GM21423 (cell line): Measurements from ENCODE around the gene PPARD.
"Not testable (repeated sequence)": the region's sequence is repeated elsewhere in the genome, so short reads cannot be mapped to it uniquely, and the experiment has no call there.

Source experiments
- ATAC-seq: cut with Tn5 transposase; IDR thresholded peaks from one replicate; pipeline ENCODE4 v1.9.1; 2021; ENCODE audit warnings: mild to moderate bottlenecking, moderate library complexity; ENCODE audit not compliant: unreplicated experiment

Gene PPARD

DNA sequence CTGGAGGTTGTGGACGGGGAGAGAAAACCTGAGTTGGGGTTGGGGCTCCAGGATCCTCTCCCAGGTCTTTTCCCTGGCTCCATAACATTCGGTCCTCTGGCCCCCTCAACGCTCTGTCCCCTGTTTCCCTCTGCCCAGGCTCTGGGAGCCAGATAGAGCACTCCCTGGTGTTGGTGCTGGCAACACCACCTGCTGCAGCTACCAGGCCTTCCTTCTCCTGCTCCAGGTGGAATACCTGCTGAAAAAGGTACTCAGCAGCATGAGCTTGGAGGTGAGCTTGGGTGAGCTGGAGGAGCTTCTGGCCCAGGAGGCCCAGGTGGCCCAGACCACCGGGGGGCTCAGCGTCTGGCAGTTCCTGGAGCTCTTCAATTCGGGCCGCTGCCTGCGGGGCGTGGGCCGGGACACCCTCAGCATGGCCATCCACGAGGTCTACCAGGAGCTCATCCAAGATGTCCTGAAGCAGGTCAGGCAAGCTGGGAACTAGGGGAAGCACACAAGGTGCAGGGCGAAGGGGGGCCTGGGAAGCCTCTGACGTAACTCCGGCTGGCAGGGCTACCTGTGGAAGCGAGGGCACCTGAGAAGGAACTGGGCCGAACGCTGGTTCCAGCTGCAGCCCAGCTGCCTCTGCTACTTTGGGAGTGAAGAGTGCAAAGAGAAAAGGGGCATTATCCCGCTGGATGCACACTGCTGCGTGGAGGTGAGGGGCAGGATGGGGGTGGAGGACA lies 30.1 kb upstream of the PPARD start:
- ATAC-seq: no peak

DNA sequence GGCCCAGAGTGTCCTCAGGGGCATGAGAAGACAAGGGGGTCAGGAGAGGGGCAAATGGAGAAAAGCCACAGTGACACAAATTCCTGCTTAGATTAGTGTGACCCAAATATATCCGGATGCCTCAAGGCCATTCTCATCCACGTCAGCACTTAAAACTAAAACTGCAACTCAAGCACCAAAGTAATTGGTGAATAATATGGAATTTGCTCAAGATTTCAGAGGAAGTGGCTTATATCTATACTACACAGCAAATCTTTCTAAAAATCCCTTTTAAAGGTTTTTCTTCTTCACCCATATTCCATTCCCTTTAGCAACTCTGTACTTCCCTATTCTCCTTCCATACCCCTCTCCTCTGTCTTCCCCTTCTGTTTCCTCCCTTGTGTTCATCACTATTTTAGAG lies 29.6 kb upstream of the PPARD start:
- ATAC-seq: no peak

DNA sequence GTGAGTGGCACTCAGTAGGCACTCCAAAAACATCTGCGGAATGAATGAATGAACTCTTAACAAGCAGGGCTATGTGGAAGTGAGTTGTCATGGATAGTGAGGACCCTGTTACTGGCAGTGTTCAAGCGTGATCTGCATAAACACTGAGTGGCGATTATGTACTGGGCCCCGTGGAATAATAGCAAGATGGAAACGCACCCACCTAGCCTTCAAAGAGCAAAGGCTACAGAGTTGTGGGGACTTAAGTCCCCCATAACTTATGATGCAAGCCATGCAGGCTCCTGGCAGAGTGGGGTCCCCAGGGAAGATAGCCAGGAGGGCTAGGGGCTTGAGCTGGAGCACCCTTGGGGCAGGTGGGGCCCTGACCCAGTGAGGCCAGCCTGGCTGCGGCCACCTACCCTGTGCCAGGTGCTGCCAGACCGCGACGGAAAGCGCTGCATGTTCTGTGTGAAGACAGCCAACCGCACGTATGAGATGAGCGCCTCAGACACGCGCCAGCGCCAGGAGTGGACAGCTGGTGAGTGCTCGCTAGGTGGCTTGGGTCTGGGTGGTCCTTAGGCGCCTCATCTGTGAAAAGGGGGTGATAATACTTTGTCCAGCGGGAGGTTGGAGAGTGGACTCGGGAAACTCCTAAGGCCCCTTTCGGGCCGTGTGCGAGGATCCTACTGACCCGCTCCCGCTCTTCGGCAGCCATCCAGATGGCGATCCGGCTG lies 24.7 kb upstream of the PPARD start:
- no peak for ATAC-seq

GRCh38 chr6:35318196-35319171 lies 23.9 kb upstream of the PPARD start:
- no peak for ATAC-seq

DNA sequence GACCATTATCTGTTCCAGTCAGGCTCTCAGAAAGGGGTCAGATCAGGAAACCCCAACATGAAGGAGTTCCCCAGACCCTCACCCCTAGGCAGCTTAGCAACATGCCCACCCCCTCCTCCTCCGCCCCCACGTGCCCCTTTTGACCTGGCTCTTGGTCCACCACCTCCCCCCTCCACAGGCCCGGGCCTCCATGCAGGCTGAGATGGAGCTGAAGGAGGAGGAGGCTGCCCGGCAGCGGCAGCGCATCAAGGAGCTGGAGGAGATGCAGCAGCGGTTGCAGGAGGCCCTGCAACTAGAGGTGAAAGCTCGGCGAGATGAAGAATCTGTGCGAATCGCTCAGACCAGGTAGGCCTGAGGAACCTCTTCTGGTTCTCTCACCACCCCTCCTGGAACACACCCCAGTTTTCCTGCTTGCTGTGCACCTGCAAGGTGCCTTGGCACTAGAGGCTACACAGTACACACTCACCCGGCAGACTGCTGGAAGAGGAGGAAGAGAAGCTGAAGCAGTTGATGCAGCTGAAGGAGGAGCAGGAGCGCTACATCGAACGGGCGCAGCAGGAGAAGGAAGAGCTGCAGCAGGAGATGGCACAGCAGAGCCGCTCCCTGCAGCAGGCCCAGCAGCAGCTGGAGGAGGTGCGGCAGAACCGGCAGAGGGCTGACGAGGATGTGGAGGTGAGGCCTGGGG lies 22.9 kb upstream of the PPARD start:
- no peak for ATAC-seq

- ATAC-seq: no peak
Measured at GRCh38 chr6:35320031-35320410, 22.3 kb upstream of the PPARD start.

- no peak for ATAC-seq
Measured at GRCh38 chr6:35321091-35321490, 21.3 kb upstream of the PPARD start.

- ATAC-seq: no peak
Measured at GRCh38 chr6:35327349-35328027, 14.9 kb upstream of the PPARD start.

DNA sequence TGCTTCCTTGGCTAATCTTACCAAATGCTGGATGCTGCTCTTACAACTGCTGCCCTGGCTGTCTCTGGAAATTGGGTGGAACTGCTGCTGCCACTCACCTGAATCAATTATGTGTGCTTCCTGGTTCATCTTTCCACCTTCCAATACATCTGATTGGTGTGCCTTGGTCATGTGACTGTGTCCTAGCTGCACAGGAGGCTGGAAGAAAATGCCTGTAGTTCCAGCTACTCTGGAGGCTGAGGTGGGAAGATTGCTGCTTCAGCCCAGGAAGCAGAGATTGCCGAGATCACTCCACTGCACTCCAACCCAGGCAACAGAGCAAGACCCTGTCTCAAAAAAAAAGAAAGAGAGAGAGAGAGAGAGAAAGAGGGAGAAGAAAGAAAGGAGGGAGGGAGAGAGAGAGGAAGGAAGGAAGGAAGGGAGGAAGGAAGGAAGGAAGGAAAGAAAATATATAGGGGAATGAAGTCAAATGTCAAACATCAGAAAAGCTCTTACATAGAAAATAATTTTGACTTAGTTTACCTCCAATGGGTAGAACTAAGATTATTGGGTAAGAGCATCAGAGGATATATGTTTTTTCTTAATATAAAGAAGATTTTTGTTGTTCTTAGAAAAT lies 14.1 kb upstream of the PPARD start:
- ATAC-seq: no peak

DNA sequence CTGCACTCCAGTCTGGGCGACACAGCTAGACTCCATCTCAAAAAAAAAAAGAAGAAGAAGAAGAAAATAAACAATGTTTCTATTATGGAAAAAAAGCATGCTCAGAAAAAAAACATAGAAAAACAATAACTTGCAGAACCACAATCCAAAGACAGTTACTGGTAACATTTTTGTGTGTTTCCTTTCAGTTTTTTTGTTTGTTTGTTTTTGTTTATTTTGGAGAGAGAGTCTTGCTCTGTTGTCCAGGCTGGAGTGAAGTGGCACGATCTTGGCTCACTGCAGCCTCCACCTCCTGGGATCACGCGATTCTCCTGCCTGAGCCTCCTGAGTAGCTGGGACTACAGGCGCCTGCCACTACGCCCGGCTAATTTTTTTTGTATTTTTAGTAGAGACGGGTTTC lies 13.4 kb upstream of the PPARD start:
- not testable (repeated sequence) for ATAC-seq

DNA sequence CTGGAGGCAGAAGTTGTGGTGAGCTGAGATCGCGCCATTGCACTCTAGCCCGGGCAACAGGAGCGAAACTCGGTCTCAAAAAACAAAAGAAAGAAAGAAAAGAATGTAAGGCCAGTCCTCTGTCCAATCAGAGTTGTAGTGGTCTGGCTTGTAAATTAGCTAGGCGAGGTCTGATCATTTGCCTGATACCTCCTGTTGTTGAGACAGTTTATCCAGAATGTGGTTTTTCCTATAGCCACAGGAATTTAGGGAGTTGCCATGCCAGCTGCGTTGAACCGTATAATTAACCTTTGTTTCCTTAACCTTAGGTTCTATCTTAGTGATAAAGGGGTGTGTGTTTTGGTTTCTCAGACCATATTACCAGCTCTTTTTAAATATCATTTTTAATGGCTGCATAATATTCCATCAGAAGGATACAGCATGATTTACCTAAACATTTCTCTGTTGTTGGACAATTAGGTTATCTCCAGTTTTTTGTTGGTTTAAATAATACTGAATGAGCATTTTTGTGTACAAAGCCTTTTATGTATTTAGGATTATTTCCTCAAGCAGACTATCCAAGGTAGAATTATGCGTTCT lies 11.7 kb upstream of the PPARD start:
- ATAC-seq: no peak

GRCh38 chr6:35332074-35332887 lies 10.1 kb upstream of the PPARD start:
- not testable (repeated sequence) for ATAC-seq

GRCh38 chr6:35341557-35341956 lies 801 bp upstream of the PPARD start:
- no peak for ATAC-seq

- ATAC-seq: no peak
Measured at GRCh38 chr6:35343092-35343834, 905 bp downstream of the PPARD start.

DNA sequence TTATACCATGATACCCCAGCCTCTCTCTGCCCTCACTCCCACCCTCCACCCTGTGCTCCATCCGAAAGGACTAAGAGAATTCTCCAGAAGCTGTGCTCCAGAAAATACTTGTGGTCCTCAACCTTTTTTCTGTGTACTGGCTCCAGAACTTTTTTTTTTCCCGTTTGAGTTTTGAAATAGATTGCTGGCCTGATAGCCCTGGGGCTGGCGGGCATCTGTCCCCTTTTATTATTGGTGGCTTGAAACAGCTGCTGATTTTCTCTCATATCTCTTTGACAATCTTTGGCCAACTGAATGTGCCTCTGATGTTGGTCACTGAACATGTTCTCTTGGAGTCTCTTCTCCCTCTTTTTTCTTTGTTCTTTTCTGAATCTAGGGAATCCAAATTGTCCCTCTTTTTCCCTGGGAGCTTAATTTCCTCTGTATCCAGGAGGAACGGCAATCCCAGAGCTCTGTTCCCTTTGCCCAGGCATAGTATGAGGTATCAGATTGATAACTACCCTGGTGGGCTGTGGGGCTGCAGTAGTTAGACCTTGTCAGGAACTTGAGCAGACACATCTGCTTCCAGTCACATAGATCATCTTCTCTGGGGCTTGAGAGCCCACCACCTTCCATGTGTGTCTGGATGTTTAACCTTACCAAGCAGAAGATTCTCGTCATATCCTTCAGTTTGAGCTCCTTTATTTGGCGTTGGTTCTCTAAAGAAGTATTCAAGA lies 1.6 kb downstream of the PPARD start:
- no peak for ATAC-seq

DNA sequence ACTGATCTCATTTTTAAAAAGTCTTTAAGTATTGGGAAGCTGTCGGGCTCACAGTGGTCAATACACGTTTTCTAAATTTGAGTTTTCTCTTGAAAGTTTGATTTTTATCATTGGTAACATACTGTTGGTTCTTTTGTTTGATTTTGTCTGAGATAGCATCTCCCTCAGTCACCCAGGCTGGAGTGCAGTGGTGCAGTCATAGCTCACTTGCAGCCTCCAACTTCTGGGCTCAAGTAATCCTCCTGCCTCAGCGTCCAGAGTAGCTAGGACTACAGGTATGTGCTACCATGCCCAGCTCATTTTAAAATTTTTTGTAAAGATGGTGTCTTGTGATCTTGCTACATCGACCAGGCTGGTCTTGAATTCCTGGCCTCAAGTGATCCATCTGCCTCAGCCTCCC lies 9.1 kb downstream of the PPARD start:
- no peak for ATAC-seq

GRCh38 chr6:35352735-35353134 lies 10.4 kb downstream of the PPARD start:
- ATAC-seq: no peak
